ENCODE results near the gene ASPSCR1. TPM values are rescaled to one million over a fixed set of nuclear protein-coding genes. Genes with fewer than 3 reads are reported as not detected.
"Not testable (repeated sequence)": the region's sequence is repeated elsewhere in the genome, so short reads cannot be mapped to it uniquely, and the experiment has no call there.

The ASPSCR1 gene
- total RNA-seq, 4 donors from 2014 or later = 10.1 to 21.0 (median 17.1) TPM

DNA sequence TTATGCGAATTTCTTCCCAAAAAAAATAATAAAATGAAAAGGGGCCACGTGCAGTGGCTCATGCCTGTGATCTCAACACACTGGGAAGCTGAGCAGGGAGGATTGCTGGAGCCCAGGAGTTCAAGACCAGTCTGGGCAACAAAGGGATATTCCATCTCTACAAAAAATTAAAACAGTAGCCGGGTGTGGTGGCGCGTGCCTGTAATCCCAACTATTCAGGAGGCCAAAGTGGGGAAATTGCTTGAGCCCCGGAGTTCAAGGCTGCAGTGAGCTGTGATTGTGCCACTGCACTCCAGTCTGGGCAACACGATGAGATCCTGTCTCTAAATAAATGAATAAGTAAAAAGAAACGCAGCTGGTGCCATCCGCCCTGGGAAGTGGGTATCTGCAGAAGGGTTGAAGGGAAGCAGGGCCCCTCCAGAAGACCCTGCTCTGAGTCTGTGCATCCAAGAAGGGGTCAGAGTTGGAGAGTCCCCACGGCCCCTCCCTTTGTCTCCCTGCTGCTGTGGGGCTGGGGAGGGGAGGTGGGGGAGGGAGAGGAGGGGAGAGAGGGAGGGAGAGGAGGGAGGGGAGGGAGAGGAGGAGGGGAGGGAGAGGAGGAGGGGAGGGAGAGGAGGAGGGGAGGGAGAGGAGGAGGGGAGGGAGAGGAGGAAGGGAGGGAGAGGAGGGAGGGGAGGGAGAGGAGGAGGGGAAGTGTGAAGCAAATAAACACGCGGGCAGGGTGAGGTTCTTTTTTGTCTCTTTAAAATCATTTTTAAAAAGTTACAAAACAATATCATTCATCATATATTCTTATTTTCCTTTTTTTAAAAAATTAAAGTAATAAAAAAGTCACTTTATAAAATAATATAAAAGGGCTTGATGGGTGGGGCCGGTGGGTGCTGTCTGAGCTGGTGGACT is 25.4 kb upstream of the ASPSCR1 start:
- intact Hi-C loops (cut with DNase I) = loop anchor here (10.0 kb wide), 1 partner anchor 203 kb away; no protein-coding TSS in a partner anchor
- 41 to 53% methylated on average over 12 to 13 of the region's 13 CpGs for WGBS, 2 donors
- Histone ChIP-seq H3K9me3 (no peaks in the 10 kb centered on the region), H3K27me3 (peaks cover 0 to 39% (median 0%) of the 10 kb centered on the region in 4 donors), H3K4me1 (peaks cover 0 to 7% (median 0%) of the 10 kb centered on the region in 3 donors), H3K27ac (no peak overlapping the region), H3K4me3 (no peak overlapping the region), H3K36me3 (no peaks in the 10 kb centered on the region)
- TF ChIP-seq, protein P1, sequence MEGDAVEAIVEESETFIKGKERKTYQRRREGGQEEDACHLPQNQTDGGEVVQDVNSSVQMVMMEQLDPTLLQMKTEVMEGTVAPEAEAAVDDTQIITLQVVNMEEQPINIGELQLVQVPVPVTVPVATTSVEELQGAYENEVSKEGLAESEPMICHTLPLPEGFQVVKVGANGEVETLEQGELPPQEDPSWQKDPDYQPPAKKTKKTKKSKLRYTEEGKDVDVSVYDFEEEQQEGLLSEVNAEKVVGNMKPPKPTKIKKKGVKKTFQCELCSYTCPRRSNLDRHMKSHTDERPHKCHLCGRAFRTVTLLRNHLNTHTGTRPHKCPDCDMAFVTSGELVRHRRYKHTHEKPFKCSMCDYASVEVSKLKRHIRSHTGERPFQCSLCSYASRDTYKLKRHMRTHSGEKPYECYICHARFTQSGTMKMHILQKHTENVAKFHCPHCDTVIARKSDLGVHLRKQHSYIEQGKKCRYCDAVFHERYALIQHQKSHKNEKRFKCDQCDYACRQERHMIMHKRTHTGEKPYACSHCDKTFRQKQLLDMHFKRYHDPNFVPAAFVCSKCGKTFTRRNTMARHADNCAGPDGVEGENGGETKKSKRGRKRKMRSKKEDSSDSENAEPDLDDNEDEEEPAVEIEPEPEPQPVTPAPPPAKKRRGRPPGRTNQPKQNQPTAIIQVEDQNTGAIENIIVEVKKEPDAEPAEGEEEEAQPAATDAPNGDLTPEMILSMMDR (IDR thresholded peaks at IDR 0.05) = no peak
- no peak for TF ChIP-seq POLR2A (IDR thresholded peaks at IDR 0.05)
- DNase-seq = no peak

- Histone ChIP-seq H3K4me3 (no peak overlapping the region), H3K36me3 (no peaks in the 10 kb centered on the region), H3K4me1 (peaks cover 0 to 7% (median 0%) of the 10 kb centered on the region in 3 donors), H3K27ac (no peak overlapping the region), H3K27me3 (peaks cover 0 to 47% (median 0%) of the 10 kb centered on the region in 4 donors), H3K9me3 (no peaks in the 10 kb centered on the region)
- TF ChIP-seq, protein P1 (IDR thresholded peaks at IDR 0.05) = no peak
- no peak for TF ChIP-seq POLR2A (IDR thresholded peaks at IDR 0.05)
- DNase-seq = no peak
- intact Hi-C loops (cut with DNase I) = loop anchor here (10.0 kb wide), 1 partner anchor 202 kb away; no protein-coding TSS in a partner anchor
- no CpG with 5 or more reads among the region's 16 CpGs for WGBS, 2 donors
Measured at GRCh38 chr17:81952792-81953228, 24.6 kb upstream of the ASPSCR1 start.

DNA sequence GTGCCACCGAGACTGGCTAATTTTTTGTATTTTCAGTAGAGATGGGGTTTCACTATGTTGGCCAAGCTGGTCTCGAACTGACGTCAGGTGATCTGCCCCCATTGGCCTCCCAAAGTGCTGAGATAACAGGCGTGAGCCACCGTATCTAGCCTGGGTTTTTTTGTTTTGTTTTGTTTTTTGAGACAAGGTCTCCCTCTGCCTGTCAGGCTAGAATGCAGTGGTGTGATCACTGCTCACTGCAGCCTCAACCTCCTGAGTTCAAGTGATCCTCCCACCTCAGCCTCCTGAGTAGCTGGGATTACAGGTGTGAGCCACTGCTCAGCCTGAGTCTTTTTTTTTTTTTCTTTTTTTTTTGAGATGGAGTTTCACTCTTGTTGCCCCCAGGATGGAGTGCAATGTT is 24.0 kb upstream of the ASPSCR1 start:
- peaks cover 0 to 53% (median 0%) of the 10 kb centered on the region in 4 donors for H3K27me3 ChIP-seq
- not testable (repeated sequence) for H3K27ac ChIP-seq, H3K4me1 ChIP-seq, DNase-seq, H3K36me3 ChIP-seq, H3K9me3 ChIP-seq, H3K4me3 ChIP-seq
- 64 to 67% methylated on average over 4 to 5 of the region's 5 CpGs for WGBS, 2 donors
- intact Hi-C loops (cut with DNase I) = loop anchor here (10.0 kb wide), 1 partner anchor 201 kb away; no protein-coding TSS in a partner anchor

GRCh38 chr17:81954131-81955057 is 23.0 kb upstream of the ASPSCR1 start:
- 83 to 86% methylated on average over 12 to 17 of the region's 19 CpGs for WGBS, 2 donors
- TF ChIP-seq, protein P1 (IDR thresholded peaks at IDR 0.05) = no peak
- TF ChIP-seq POLR2A (IDR thresholded peaks at IDR 0.05) = no peak
- peaks cover 0 to 63% (median 7%) of the 10 kb centered on the region in 4 donors for H3K27me3 ChIP-seq
- DNase-seq = no peak
- H3K4me3 ChIP-seq = no peak overlapping the region
- no peaks in the 10 kb centered on the region for H3K36me3 ChIP-seq
- intact Hi-C loops (cut with DNase I) = loop anchor here (10.0 kb wide), 1 partner anchor 200 kb away; no protein-coding TSS in a partner anchor
- peaks cover 4 to 13% (median 4%) of the 10 kb centered on the region in 3 donors for H3K4me1 ChIP-seq
- no peaks in the 10 kb centered on the region for H3K9me3 ChIP-seq
- H3K27ac ChIP-seq = no peak overlapping the region

DNA sequence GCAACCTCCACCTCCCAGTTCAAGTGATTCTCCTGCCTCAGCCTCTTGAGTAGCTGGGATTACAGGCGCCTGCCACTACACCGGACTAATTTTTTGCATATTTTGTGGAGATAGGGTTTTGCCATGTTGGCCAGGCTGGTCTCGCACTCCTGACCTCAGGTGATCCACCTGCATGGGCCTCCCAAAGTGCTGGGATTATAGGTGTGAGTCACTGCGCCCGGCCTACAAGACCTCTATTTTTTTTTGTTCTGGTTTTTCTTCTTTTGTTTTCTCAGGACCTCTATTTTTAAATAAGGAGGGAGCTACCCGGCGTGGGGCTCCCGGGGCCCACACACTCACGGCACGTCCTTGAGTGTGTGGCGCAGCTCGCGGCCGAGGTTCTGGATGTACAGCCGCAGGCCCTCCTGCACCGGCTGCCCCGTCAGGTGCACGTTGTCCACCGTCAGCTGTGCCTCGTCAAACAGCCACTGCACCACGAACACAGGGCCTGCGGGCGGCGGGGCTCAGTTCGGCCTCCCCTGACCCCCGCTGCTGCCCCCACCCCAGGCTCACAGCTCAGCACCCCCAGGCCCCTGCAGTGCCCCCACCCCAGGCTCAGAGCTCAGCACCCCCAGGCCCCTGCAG is 22.3 kb upstream of the ASPSCR1 start:
- DNase-seq = no peak
- Histone ChIP-seq H3K36me3 (no peaks in the 10 kb centered on the region), H3K9me3 (no peaks in the 10 kb centered on the region), H3K4me3 (no peak overlapping the region), H3K27me3 (peaks cover 3 to 71% (median 10%) of the 10 kb centered on the region in 4 donors), H3K27ac (no peak overlapping the region), H3K4me1 (peaks cover 7 to 21% (median 11%) of the 10 kb centered on the region in 3 donors)
- intact Hi-C loops (cut with DNase I) = loop anchor here (10.0 kb wide), 1 partner anchor 200 kb away; no protein-coding TSS in a partner anchor
- no peak for TF ChIP-seq POLR2A (IDR thresholded peaks at IDR 0.05)
- TF ChIP-seq, protein P1 (IDR thresholded peaks at IDR 0.05) = no peak
- WGBS, 2 donors = 68 to 78% methylated on average over 5 to 10 of the region's 26 CpGs

Data from esophagus squamous epithelium (tissue), 5 donors.